Chondrocyte (in vitro differentiated cells): Measurements from ENCODE around the gene CTPS1. TPM values are rescaled to one million over a fixed set of nuclear protein-coding genes. Genes with fewer than 3 reads are reported as not detected.

Experiments used
- DNase-seq: peaks from one replicate; pipeline ENCODE4 v3.0.0; 2021; ENCODE audit warnings: mixed read lengths, low spot score
- H3K27ac Mint-ChIP-seq: one replicate; pipeline ENCODE4 v1.8.0; 2021; ENCODE audit warnings: mild to moderate bottlenecking, moderate library complexity, mixed read lengths; ENCODE audit not compliant: unreplicated experiment
- H3K27me3 Mint-ChIP-seq: 2 replicates; pipeline ENCODE4 v1.8.0; 2021; ENCODE audit warnings: low read depth, mixed read lengths
- H3K36me3 Mint-ChIP-seq: 2 replicates; pipeline ENCODE4 v1.8.0; 2021; ENCODE audit warnings: low read depth, mixed read lengths
- H3K4me1 Mint-ChIP-seq: 2 replicates; pipeline ENCODE4 v1.8.0; 2021; ENCODE audit warnings: low read depth, mild to moderate bottlenecking, mixed read lengths
- H3K4me3 Mint-ChIP-seq: one replicate; pipeline ENCODE4 v1.8.0; 2021; ENCODE audit warnings: mild to moderate bottlenecking, moderate library complexity, mixed read lengths; ENCODE audit not compliant: unreplicated experiment
- H3K9me3 Mint-ChIP-seq: 2 replicates; pipeline ENCODE4 v1.8.0; 2021; ENCODE audit warnings: low read depth, mixed read lengths
- total RNA-seq: library from RNA; stranded (reverse); gene quantifications from 3 replicates; pipeline ENCODE4 v1.2.1, GENCODE V29; 2021
- TF ChIP-seq, protein P1 (sequence below): fragments of 200-600 bp; sonication (generic); IDR thresholded peaks from 2 replicates; pipeline ENCODE4 v1.5.0; 2021; ENCODE audit warnings: antibody characterized with exemption, mild to moderate bottlenecking, moderate library complexity

CTPS1 gene
- total RNA-seq, 1 donor from 2014 or later: 84.5 TPM

DNA sequence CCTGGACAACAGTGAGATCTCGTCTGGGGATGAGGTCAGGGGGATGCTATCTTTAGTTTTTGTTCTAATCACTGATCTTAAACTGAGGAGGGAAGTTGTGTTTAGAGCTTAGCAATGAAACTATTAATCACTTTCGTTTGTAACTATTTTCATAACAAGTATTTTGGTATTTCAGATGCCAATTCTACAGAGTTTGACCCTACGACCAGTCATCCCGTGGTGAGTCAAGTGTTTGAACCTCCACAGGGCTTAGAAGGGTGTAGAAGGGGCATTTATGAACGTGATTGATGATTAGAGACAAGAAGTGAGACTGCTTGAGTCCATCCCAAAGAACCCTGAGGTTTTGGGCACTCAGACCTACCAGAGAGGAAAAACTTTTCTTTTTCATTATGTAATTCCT is 26.4 kb downstream of the CTPS1 start:
- no peak overlapping the region for H3K27ac Mint-ChIP-seq
- DNase-seq: no peak
- peaks cover 60% of the 10 kb centered on the region for H3K36me3 Mint-ChIP-seq
- no peak overlapping the region for H3K4me3 Mint-ChIP-seq
- peaks cover 22% of the 10 kb centered on the region for H3K4me1 Mint-ChIP-seq
- H3K27me3 Mint-ChIP-seq: no peaks in the 10 kb centered on the region
- no peaks in the 10 kb centered on the region for H3K9me3 Mint-ChIP-seq
- TF ChIP-seq, protein P1, sequence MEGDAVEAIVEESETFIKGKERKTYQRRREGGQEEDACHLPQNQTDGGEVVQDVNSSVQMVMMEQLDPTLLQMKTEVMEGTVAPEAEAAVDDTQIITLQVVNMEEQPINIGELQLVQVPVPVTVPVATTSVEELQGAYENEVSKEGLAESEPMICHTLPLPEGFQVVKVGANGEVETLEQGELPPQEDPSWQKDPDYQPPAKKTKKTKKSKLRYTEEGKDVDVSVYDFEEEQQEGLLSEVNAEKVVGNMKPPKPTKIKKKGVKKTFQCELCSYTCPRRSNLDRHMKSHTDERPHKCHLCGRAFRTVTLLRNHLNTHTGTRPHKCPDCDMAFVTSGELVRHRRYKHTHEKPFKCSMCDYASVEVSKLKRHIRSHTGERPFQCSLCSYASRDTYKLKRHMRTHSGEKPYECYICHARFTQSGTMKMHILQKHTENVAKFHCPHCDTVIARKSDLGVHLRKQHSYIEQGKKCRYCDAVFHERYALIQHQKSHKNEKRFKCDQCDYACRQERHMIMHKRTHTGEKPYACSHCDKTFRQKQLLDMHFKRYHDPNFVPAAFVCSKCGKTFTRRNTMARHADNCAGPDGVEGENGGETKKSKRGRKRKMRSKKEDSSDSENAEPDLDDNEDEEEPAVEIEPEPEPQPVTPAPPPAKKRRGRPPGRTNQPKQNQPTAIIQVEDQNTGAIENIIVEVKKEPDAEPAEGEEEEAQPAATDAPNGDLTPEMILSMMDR: no peak

DNA sequence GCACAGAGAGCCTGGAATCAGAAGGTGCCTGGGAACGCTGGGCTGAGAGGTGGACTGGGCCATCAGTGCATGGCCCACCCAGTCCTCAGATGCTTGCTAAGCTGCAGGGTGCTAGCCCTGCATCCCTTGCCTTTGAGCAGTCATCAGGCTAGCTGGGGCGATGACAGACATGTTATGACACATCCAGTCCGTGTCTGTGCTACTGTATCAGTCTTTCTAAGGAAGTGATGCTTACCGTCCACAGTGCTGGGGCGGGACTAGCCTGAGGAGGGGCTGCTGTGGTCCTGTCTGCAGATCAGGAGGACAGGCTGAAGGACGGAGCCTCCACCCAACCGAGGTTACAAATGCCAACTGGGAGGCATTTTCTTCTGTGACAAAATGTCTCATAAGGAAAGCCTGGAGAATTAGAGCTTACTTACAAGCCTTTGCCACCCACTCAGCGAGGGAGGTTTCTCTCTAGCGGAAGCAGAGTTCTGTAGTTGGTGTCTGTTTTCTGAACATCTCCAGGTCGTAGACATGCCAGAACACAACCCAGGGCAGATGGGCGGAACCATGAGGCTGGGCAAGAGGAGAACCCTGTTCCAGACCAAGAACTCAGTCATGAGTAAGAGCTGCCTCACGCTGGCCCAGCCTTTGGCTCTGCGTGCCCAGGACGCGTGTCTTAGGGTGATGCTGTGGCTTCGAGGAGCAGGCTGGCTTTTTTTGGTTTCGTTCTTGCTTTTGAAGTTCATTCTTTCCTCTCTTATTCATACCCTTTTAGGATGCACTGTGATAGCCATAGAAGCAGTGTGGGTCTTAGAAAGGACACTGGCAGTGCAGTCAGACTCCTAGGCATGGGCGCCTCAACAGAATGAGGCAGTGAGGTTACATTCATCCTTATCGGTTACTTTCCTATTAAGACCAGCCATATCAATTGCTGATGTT is 27.7 kb downstream of the CTPS1 start:
- Mint-ChIP-seq H3K4me1 (peaks cover 18% of the 10 kb centered on the region), H3K9me3 (no peaks in the 10 kb centered on the region), H3K27ac (no peak overlapping the region), H3K27me3 (no peaks in the 10 kb centered on the region), H3K4me3 (no peak overlapping the region), H3K36me3 (peaks cover 66% of the 10 kb centered on the region)
- TF ChIP-seq, protein P1: no peak
- no peak for DNase-seq

DNA sequence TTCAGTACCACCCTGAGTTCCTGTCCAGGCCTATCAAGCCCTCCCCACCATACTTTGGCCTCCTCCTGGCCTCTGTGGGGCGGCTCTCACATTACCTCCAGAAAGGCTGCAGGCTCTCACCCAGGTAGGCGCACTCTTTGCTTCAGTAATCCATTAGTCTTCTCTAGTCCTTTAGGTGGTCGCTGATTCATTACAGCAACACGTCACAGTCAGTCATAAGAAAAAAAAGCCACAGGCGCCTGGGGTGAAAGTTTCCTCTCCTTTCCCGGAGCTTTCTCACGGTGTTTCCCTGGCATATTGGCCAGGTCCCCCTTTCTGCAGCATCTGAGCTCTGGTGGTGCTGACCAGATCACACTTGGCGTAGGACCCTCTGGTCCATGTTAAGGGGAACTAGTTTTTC is 30.0 kb downstream of the CTPS1 start:
- TF ChIP-seq, protein P1: no peak
- Mint-ChIP-seq H3K4me3 (no peak overlapping the region), H3K9me3 (no peaks in the 10 kb centered on the region), H3K27ac (no peak overlapping the region), H3K4me1 (no peaks in the 10 kb centered on the region), H3K27me3 (no peaks in the 10 kb centered on the region), H3K36me3 (peaks cover 61% of the 10 kb centered on the region)
- no peak for DNase-seq

DNA sequence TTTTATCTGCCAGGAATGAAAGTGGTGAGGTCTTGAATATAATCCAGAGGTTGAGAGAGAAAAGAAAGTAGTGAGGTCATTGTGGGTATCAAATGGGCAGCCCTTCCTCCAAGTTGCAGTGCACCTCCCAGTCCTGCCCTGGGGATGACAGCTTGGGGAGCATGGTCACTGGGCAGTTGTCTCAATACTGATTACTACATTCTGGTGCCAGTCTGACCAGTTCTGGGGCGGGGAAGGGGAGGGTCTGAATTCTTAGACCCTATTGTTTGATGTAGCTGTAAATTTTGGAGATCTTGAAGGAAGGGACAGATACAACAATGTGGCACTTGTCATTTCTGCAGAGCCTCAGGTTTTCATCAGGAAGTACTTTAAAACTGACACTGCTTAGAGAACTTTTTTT is 30.8 kb downstream of the CTPS1 start:
- H3K36me3 Mint-ChIP-seq: peaks cover 64% of the 10 kb centered on the region
- TF ChIP-seq, protein P1: no peak
- H3K4me1 Mint-ChIP-seq: no peaks in the 10 kb centered on the region
- H3K4me3 Mint-ChIP-seq: no peak overlapping the region
- no peaks in the 10 kb centered on the region for H3K27me3 Mint-ChIP-seq
- no peak for DNase-seq
- H3K27ac Mint-ChIP-seq: no peak overlapping the region
- H3K9me3 Mint-ChIP-seq: no peaks in the 10 kb centered on the region

DNA sequence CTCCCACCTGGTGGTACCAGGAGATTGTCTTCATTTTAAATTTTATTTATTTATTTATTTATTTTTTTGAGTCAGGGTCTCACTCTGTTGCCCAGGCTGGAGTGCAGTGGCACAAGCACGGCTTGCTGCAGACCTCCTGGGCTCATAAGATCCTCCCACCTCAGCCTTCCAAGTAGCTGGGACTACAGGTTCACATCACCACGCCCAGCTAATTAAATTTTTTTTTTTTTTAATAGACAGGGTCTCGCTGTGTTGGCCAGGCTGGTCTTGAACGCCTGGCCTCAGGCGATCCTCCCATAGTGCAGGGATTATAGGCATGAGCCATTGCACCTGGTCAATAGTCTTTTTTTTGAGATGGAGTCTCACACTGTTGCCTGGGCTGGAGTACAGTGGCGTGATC is 33.5 kb downstream of the CTPS1 start:
- no peaks in the 10 kb centered on the region for H3K9me3 Mint-ChIP-seq
- no peak overlapping the region for H3K4me3 Mint-ChIP-seq
- no peak for DNase-seq
- no peak overlapping the region for H3K27ac Mint-ChIP-seq
- TF ChIP-seq, protein P1: no peak
- no peaks in the 10 kb centered on the region for H3K4me1 Mint-ChIP-seq
- H3K36me3 Mint-ChIP-seq: peaks cover 49% of the 10 kb centered on the region
- H3K27me3 Mint-ChIP-seq: no peaks in the 10 kb centered on the region
